ENCODE data around the gene RNF220. TPM values are rescaled to one million over a fixed set of nuclear protein-coding genes. Genes with fewer than 3 reads are reported as not detected.

RNF220 gene
- total RNA-seq, 1 experiment from 2014 or later, result 128 TPM

GRCh38 chr1:44526295-44527073 is 121.4 kb downstream of the RNF220 start:
- peaks cover 27% of the 10 kb centered on the region for H3K4me1 Mint-ChIP-seq

More at GRCh38 chr1:44526295-44527073, 121.4 kb downstream of the RNF220 start:
- H3K36me3 Mint-ChIP-seq, result no peaks in the 10 kb centered on the region
- DNase-seq (ENCODE audit: low spot score) (no peak), ATAC-seq (no peak)
- H3K27me3 Mint-ChIP-seq (ENCODE audit: low read depth), result no peaks in the 10 kb centered on the region; the same call in 1 of the 2 replicates
- POLR2A ChIA-PET, result interaction anchor here (0.6 kb wide), 1 partner anchor 17 kb away, joined by 3 read pairs; no protein-coding TSS in a partner anchor
- H3K9me3 Mint-ChIP-seq, result no peaks in the 10 kb centered on the region
- TF ChIP-seq, protein P1, sequence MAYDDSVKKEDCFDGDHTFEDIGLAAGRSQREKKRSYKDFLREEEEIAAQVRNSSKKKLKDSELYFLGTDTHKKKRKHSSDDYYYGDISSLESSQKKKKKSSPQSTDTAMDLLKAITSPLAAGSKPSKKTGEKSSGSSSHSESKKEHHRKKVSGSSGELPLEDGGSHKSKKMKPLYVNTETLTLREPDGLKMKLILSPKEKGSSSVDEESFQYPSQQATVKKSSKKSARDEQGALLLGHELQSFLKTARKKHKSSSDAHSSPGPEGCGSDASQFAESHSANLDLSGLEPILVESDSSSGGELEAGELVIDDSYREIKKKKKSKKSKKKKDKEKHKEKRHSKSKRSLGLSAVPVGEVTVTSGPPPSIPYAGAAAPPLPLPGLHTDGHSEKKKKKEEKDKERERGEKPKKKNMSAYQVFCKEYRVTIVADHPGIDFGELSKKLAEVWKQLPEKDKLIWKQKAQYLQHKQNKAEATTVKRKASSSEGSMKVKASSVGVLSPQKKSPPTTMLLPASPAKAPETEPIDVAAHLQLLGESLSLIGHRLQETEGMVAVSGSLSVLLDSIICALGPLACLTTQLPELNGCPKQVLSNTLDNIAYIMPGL (CRISPR knock-in tag; IDR thresholded peaks at IDR 0.05), result no peak
- TF ChIP-seq TEAD1 (CRISPR knock-in tag; IDR thresholded peaks at IDR 0.05) (no peak), ZSCAN18 (CRISPR knock-in tag; IDR thresholded peaks at IDR 0.05) (no peak), PRRX2 (CRISPR knock-in tag; IDR thresholded peaks at IDR 0.05) (no peak), ERG (CRISPR knock-in tag; IDR thresholded peaks at IDR 0.05) (no peak), ATF1 (CRISPR knock-in tag; IDR thresholded peaks at IDR 0.05) (no peak), ZNF281 (CRISPR knock-in tag; IDR thresholded peaks at IDR 0.05) (no peak), MXD4 (CRISPR knock-in tag; IDR thresholded peaks at IDR 0.05; ENCODE audit: borderline replicate concordance) (no peak), PRDM15 (CRISPR knock-in tag; IDR thresholded peaks at IDR 0.05) (no peak), SP1 (CRISPR knock-in tag; conservative IDR thresholded peaks at IDR 0.05) (no peak), ESRRA (CRISPR knock-in tag; IDR thresholded peaks at IDR 0.05; ENCODE audit: borderline replicate concordance) (no peak)
- TF ChIP-seq, protein P2, sequence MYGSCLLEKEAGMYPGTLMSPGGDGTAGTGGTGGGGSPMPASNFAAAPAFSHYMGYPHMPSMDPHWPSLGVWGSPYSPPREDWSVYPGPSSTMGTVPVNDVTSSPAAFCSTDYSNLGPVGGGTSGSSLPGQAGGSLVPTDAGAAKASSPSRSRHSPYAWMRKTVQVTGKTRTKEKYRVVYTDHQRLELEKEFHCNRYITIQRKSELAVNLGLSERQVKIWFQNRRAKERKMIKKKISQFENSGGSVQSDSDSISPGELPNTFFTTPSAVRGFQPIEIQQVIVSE (CRISPR knock-in tag; IDR thresholded peaks at IDR 0.05; ENCODE audit: borderline replicate concordance), result no peak
- CTCF ChIA-PET, result interaction anchor here (0.8 to 5.3 kb wide), 4 partner anchors 9 to 148 kb away, joined by 3 to 69 read pairs (median 22); no protein-coding TSS in a partner anchor
- no peak overlapping the region for H3K27ac Mint-ChIP-seq
- no peak overlapping the region for H3K4me3 Mint-ChIP-seq

Data from WTC11 (cell line).